H1 (cell line): ENCODE measurements around the gene CERS1. TPM values are rescaled to one million over a fixed set of nuclear protein-coding genes. Genes with fewer than 3 reads are reported as not detected.

Source experiments
- CHD2 ChIP-seq: IDR thresholded peaks from 2 replicates; pipeline ENCODE4 v1.6.1; 2012; ENCODE audit warnings: low read length, improper control_type of control experiment
- EZH2 ChIP-seq: fragments of 200-600 bp; sonication (generic); IDR thresholded peaks from 2 replicates; pipeline ENCODE4 v1.7.1; 2012; ENCODE audit warnings: low read depth, mild to moderate bottlenecking, moderate library complexity, low read length, inconsistent platforms; ENCODE audit not compliant: severe bottlenecking
- HDAC6 ChIP-seq: IDR thresholded peaks from one replicate; pipeline ENCODE4 v1.7.1; 2012; ENCODE audit warnings: low read depth, mild to moderate bottlenecking, inconsistent platforms, low read length, moderate library complexity
- polyA plus RNA-seq, 7 experiments: library from polyadenylated mRNA; depleted of rRNA in 3 of 7; stranded (reverse) in 5 of 7; unstranded in 2 of 7; fragments of >200 nt in 5 of 7; fragments of 200-250 nt in 2 of 7; gene quantifications; 1 replicate in 5 of 7; 2 replicates in 1 of 7; 4 replicates in 1 of 7; pipeline versions ENCODE4 v1.2.1 to v1.2.3, GENCODE V29; 2011 to 2013; ENCODE audit warnings: missing spikeins in 2 of 7, mixed read lengths in 2 of 7
- total RNA-seq: library from RNA; stranded (reverse); fragmentation: NEBNext Ultra II Directional; extraction: Animal tissue kit (Norgen Biotek cat#: 25700); gene quantifications from 2 replicates; pipeline ENCODE4 v1.2.1, GENCODE V29; 2021

CERS1 gene
- total and polyA plus RNA-seq, 2 of the 8 experiments (the other 6 are each of a cell fraction or from before 2014, with no cell fraction given), result 18.6 to 51.0 TPM

GRCh38 chr19:18939922-18940768 is 44.2 kb upstream of the CERS1 start (continued):
- TF ChIP-seq HDAC6 (no peak), CHD2 (no peak), EZH2 (no peak)
